ENCODE results near the gene NUAK2. TPM values are rescaled to one million over a fixed set of nuclear protein-coding genes. Genes with fewer than 3 reads are reported as not detected.

Gene NUAK2
- total and polyA plus RNA-seq, 7 donors: 0.28 to 15.0 (median 1.5) TPM

GRCh38 chr1:205339717-205340116 lies 18.2 kb upstream of the NUAK2 start:
- WGBS, 2 donors: 89 to 94% methylated on average over 4 of the region's 4 CpGs
- H3K27ac ChIP-seq: no peak overlapping the region
- no peaks in the 10 kb centered on the region for H3K36me3 ChIP-seq
- no peaks in the 10 kb centered on the region for H3K9me3 ChIP-seq
- no peak overlapping the region for H3K4me3 ChIP-seq
- TF ChIP-seq CTCF (IDR thresholded peaks at IDR 0.05) (no peak), EP300 (IDR thresholded peaks at IDR 0.05) (no peak), POLR2A (IDR thresholded peaks at IDR 0.05) (no peak), POLR2AphosphoS5 (IDR thresholded peaks at IDR 0.05) (no peak)
- no peak for DNase-seq
- intact Hi-C loops (cut with DNase I): no loop called here
- peaks cover 15 to 32% (median 19%) of the 10 kb centered on the region in 3 donors for H3K27me3 ChIP-seq
- peaks cover 0 to 15% (median 13%) of the 10 kb centered on the region in 4 donors for H3K4me1 ChIP-seq

DNA sequence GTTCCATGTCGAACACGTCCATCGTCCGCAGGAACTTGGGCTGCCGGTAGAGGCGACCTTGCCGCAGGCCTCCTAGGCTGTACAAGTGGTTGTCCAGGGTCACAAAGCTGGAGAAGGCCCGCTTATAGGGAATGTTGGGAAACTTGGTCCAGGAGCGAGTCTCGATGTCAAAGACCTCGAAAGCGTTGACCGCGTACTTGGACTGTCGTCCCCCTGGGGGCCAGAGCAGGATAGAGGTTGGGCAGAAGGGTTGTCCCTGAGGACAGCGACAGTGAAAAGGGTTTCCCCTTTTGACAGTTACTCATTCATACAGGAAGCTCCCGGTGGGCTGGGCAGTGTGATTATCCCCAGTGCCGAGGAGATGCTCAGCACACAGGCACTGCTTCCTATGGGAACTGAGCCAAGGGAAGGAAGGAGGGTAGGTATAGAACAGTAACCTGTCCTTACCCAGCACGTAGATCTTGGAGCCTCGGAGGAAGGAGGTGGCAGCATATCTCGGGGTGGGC lies 17.7 kb upstream of the NUAK2 start:
- Histone ChIP-seq H3K4me1 (peaks cover 0 to 11% (median 11%) of the 10 kb centered on the region in 4 donors), H3K9me3 (no peaks in the 10 kb centered on the region), H3K4me3 (no peak overlapping the region), H3K36me3 (no peaks in the 10 kb centered on the region), H3K27me3 (peaks cover 12 to 30% (median 16%) of the 10 kb centered on the region in 3 donors), H3K27ac (no peak overlapping the region)
- intact Hi-C loops (cut with DNase I): no loop called here
- TF ChIP-seq CTCF (IDR thresholded peaks at IDR 0.05): no peak
- no peak for TF ChIP-seq EP300 (IDR thresholded peaks at IDR 0.05)
- TF ChIP-seq POLR2A (IDR thresholded peaks at IDR 0.05): no peak
- TF ChIP-seq POLR2AphosphoS5 (IDR thresholded peaks at IDR 0.05): no peak
- WGBS, 2 donors: 90% methylated on average over 21 of the region's 21 CpGs
- DNase-seq: no peak

DNA sequence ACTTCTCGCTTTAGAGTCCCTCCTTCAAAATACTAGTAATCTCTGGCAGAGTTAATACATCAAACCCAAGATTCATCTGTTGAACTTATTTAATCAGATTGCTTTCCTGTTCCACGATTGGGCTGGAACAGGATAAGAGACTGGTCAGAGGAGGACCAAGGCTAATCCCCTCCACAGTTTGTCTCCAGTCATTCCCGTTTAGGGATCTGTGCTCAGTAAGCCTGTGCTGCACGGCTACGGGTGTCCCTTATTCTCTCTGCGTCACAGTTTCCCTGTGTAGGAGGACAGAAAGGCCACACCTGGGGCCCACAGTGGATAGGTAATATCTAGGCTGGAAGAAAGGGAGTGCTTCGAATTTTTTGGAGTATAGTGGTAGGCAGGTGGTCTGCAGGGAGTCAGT lies 16.5 kb upstream of the NUAK2 start:
- peaks cover 0 to 18% (median 3%) of the 10 kb centered on the region in 3 donors for H3K27me3 ChIP-seq
- intact Hi-C loops (cut with DNase I): no loop called here
- no peak for DNase-seq
- H3K36me3 ChIP-seq: no peaks in the 10 kb centered on the region
- TF ChIP-seq EP300 (IDR thresholded peaks at IDR 0.05): no peak
- TF ChIP-seq CTCF (IDR thresholded peaks at IDR 0.05): no peak
- no peak for TF ChIP-seq POLR2A (IDR thresholded peaks at IDR 0.05)
- no peak for TF ChIP-seq POLR2AphosphoS5 (IDR thresholded peaks at IDR 0.05)
- H3K4me3 ChIP-seq: no peak overlapping the region
- no peaks in the 10 kb centered on the region for H3K4me1 ChIP-seq
- no peaks in the 10 kb centered on the region for H3K9me3 ChIP-seq
- H3K27ac ChIP-seq: no peak overlapping the region
- 76 to 84% methylated on average over 7 of the region's 7 CpGs for WGBS, 2 donors

GRCh38 chr1:205337481-205337880 lies 15.9 kb upstream of the NUAK2 start:
- intact Hi-C loops (cut with DNase I): no loop called here
- Histone ChIP-seq H3K4me3 (no peak overlapping the region), H3K27me3 (peaks cover 0 to 12% (median 0%) of the 10 kb centered on the region in 3 donors), H3K4me1 (no peaks in the 10 kb centered on the region), H3K36me3 (no peaks in the 10 kb centered on the region), H3K27ac (no peak overlapping the region), H3K9me3 (no peaks in the 10 kb centered on the region)
- no peak for TF ChIP-seq POLR2AphosphoS5 (IDR thresholded peaks at IDR 0.05)
- TF ChIP-seq CTCF (IDR thresholded peaks at IDR 0.05): no peak
- no peak for TF ChIP-seq POLR2A (IDR thresholded peaks at IDR 0.05)
- no peak for TF ChIP-seq EP300 (IDR thresholded peaks at IDR 0.05)
- DNase-seq: no peak
- WGBS, 2 donors: 83 to 84% methylated on average over 7 of the region's 7 CpGs

DNA sequence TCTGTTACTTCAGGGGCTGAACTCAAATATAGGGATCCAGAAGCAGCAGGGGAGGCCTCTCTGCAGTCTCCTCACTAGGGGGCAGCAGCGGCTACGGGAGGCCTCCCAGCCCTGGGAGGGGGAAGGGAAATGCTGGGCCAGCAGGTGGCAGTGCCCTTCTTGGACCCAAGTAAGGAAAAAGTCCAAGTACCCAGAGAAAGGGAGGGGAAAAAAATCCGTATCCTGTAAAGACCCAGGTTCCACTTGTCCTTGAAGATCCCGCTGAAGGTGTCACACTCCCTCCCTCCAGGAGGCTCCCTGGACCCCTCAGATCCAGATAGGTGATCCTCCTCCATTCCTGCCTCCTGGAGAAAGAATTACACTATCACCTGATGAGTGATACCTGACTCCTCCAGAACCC lies 14.1 kb upstream of the NUAK2 start:
- H3K36me3 ChIP-seq: no peaks in the 10 kb centered on the region
- TF ChIP-seq EP300 (IDR thresholded peaks at IDR 0.05) (no peak), POLR2A (IDR thresholded peaks at IDR 0.05) (no peak), POLR2AphosphoS5 (IDR thresholded peaks at IDR 0.05) (no peak), CTCF (IDR thresholded peaks at IDR 0.05) (peak; percentile 32 to 78 (median 57))
- intact Hi-C loops (cut with DNase I): no loop called here
- H3K4me3 ChIP-seq: no peak overlapping the region
- H3K27ac ChIP-seq: no peak overlapping the region
- peaks cover 0 to 8% (median 0%) of the 10 kb centered on the region in 3 donors for H3K27me3 ChIP-seq
- WGBS, 2 donors: 2 to 10% methylated on average over 4 of the region's 4 CpGs
- no peaks in the 10 kb centered on the region for H3K4me1 ChIP-seq
- no peaks in the 10 kb centered on the region for H3K9me3 ChIP-seq
- DNase-seq: peak; percentile 76
